Heart left ventricle (tissue), 16 donors: ENCODE results near the gene EHMT1. TPM values are rescaled to one million over a fixed set of nuclear protein-coding genes. Genes with fewer than 3 reads are reported as not detected.
A peak's percentile ranks its signal among the peaks of the same experiment; 100 is the strongest.

Experiments used
- ATAC-seq, 4 donors: fragments of 200-7000 bp; cut with Tn5 transposase; one replicate each; pipeline ENCODE4 v1.9.1; 2020 to 2022; ENCODE audit warnings: moderate library complexity in 4 of 4, mild to moderate bottlenecking in 3 of 4, moderate number of reproducible peaks in 1 of 4
- DNase-seq, 5 donors: peaks; one replicate each; pipeline ENCODE4 v3.0.0-alpha.2; 2020
- H3K27ac ChIP-seq, 12 donors: fragments of 200-600 bp; sonication (generic) in 4 of 12; one replicate each; pipeline versions ENCODE4 v1.5.0 to v1.8.0; 2016 to 2022; ENCODE audit warnings: mild to moderate bottlenecking in 2 of 12
- H3K27me3 ChIP-seq, 9 donors: fragments of 200-600 bp; sonication (generic) in 2 of 9; one replicate each; pipeline versions ENCODE4 v1.5.1 to v1.8.0; 2016 to 2022; ENCODE audit warnings: mild to moderate bottlenecking in 3 of 9
- H3K36me3 ChIP-seq, 9 donors: fragments of 200-600 bp; sonication (generic) in 2 of 9; one replicate each; pipeline versions ENCODE4 v1.5.0 to v1.8.0; 2018 to 2022; ENCODE audit warnings: mild to moderate bottlenecking in 2 of 9
- H3K4me1 ChIP-seq, 12 donors: fragments of 200-600 bp; sonication (generic) in 4 of 12; one replicate each; pipeline versions ENCODE4 v1.5.0 to v1.8.0; 2016 to 2022; ENCODE audit warnings: mild to moderate bottlenecking in 3 of 12
- H3K4me3 ChIP-seq, 12 donors: fragments of 200-600 bp; sonication (generic) in 4 of 12; one replicate each; pipeline versions ENCODE4 v1.5.0 to v1.8.0; 2017 to 2022; ENCODE audit warnings: mild to moderate bottlenecking in 9 of 12, moderate library complexity in 4 of 12
- H3K9me3 ChIP-seq, 12 donors: fragments of 200-600 bp; sonication (generic) in 4 of 12; one replicate each; pipeline versions ENCODE4 v1.5.0 to v1.8.0; 2016 to 2022; ENCODE audit warnings: mild to moderate bottlenecking in 1 of 12
- POLR2A ChIP-seq, 2 donors: fragments of 450-650 bp; IDR thresholded peaks; one replicate each; pipeline ENCODE4 v1.6.1; 2017; ENCODE audit warnings: antibody characterized with exemption in 2 of 2, mild to moderate bottlenecking in 2 of 2, moderate library complexity in 2 of 2
- whole genome bisulfite sequencing, 4 donors: extraction: QIAGEN DNeasy Blood & Tissue Kit in 2 of 4; methylation state at CpG; one replicate each; pipeline versions ENCODE4 v1.1.5 to v1.1.7; 2013 to 2018; 5-methylcytosine and 5-hydroxymethylcytosine counted together
- intact Hi-C, 10 donors: fragments of 100-400 bp; cut with DNase I; formaldehyde crosslinking; loops; one replicate each; pipeline versions ENCODE4 v1.11.1 to v1.14.2; 2022
- polyA plus RNA-seq, 2 donors: library from polyadenylated mRNA; stranded (reverse); fragments of 200-250 nt; gene quantifications; one replicate each; pipeline ENCODE4 v1.2.3, GENCODE V29; 2013
- total RNA-seq, 9 donors: library from RNA; depleted of rRNA in 2 of 9; stranded (reverse); fragments of >200 nt in 2 of 9; fragmentation: NEBNext Ultra II Directional in 3 of 9; extraction: Animal tissue kit (Norgen Biotek cat#: 25700) in 3 of 9; gene quantifications; one replicate each; pipeline versions ENCODE4 v1.1.0 to v1.2.4, GENCODE V29; 2016 to 2023
- TF ChIP-seq, protein P1 (sequence below), 12 donors: fragments of 200-600 bp; sonication (generic) in 4 of 12; IDR thresholded peaks; one replicate each; pipeline versions ENCODE4 v1.5.0 to v1.8.0; 2018 to 2022; ENCODE audit warnings: antibody characterized with exemption in 12 of 12, mild to moderate bottlenecking in 5 of 12
- donor health status: ischemic (EF 13 %, LVEDD 7.1; RV severe dilation, severe dysfunction).
- donor health status: healthy with polysubstance abuse.
- donor health status: DM: no; HTN: yes; CAD: no.
- donor health status: DM: no; HTN: no; CAD: no.
- donor health status: ischemic (EF 25% LVEDD 6.9; RV normal size, moderate dysfunction).
- donor health status: ischemic (EF 25% LVEDD 5.7; RV mildly dilated, moderate dysfunction).
- donor health status: healthy.
- donor health status: DM: yes; HTN: yes; CAD: no.
- donor health status: ischemic (EF 35%, LVEDD 5.7; RV mildly dilated, moderate dysfunction).
- donor health status: nonischemic (EF 11% LVEDD 7.7; RV severe dilation, severe dysfunction).
- donor health status: DM: yes; HTN: yes; CAD: no.
- donor health status: PGD.
- donor health status: ischemic (EF 29% LVEDD 5.4; RV normal size, mild dysfunction).
- donor health status: nonischemic (EF 23%, LVEDD 6.1; RV moderate dilation, normal function).

EHMT1 gene
- total and polyA plus RNA-seq, 11 donors = 24.5 to 55.9 (median 28.9) TPM

DNA sequence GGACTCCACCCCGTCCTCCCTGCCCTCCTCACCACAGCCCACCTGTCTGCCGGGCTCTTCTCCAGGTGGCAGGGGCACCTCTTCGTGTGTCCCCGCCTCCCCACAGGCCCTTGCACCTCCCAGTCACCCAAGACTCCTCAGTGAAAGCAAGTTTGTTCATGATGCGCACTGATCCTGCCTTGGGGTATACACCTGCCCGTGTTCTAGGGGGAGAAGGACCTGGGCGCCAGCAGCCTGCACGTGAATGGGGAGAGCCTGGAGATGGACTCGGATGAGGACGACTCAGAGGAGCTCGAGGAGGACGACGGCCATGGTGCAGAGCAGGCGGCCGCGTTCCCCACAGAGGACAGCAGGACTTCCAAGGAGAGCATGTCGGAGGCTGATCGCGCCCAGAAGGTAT, 124.9 kb downstream of the EHMT1 start:
- Histone ChIP-seq H3K9me3 (no peaks in the 10 kb centered on the region), H3K27me3 (no peaks in the 10 kb centered on the region), H3K4me1 (peaks cover 0 to 18% (median 6%) of the 10 kb centered on the region in 12 donors), H3K27ac (no peak overlapping the region), H3K4me3 (no peak overlapping the region), H3K36me3 (peaks cover 2 to 63% (median 55%) of the 10 kb centered on the region in 9 donors)
- intact Hi-C loops = loop anchor here in 1 of 10 donors (10.0 kb wide), 1 partner anchor 69 kb away; no protein-coding TSS in a partner anchor
- TF ChIP-seq POLR2A (IDR thresholded peaks at IDR 0.05) = no peak
- TF ChIP-seq, protein P1, sequence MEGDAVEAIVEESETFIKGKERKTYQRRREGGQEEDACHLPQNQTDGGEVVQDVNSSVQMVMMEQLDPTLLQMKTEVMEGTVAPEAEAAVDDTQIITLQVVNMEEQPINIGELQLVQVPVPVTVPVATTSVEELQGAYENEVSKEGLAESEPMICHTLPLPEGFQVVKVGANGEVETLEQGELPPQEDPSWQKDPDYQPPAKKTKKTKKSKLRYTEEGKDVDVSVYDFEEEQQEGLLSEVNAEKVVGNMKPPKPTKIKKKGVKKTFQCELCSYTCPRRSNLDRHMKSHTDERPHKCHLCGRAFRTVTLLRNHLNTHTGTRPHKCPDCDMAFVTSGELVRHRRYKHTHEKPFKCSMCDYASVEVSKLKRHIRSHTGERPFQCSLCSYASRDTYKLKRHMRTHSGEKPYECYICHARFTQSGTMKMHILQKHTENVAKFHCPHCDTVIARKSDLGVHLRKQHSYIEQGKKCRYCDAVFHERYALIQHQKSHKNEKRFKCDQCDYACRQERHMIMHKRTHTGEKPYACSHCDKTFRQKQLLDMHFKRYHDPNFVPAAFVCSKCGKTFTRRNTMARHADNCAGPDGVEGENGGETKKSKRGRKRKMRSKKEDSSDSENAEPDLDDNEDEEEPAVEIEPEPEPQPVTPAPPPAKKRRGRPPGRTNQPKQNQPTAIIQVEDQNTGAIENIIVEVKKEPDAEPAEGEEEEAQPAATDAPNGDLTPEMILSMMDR (IDR thresholded peaks at IDR 0.05) = no peak
- ATAC-seq = no peak
- DNase-seq = no peak
- whole genome bisulfite sequencing, 4 donors = 94 to 96% (median 95%) methylated on average over 17 to 19 of the region's 19 CpGs

DNA sequence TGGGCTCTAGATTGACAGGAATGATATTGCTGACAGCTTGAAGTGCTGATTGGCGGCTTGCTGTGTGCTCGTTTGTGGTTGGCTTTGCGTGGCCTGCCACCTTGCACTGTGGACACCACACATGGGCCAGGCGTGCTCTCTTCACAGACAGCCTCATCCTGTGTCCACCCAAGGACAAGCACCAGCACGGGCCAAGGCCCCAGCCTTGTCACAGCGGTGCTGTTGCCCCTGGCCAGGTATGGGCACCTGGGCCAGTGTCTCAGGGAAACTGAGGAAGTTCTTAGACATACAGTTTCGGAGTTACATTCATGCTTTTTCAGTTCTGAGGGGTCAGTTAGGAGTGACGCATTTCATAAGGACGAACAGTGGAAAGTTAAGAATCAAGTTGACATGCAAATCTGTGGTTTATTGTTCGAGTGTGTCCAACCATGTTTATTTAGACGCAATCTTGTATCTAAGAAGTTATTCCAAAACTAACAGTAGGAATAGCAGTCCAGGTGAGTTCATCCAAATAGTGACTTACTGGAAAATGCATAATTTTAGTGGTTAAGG, 125.9 kb downstream of the EHMT1 start:
- DNase-seq = no peak
- no peaks in the 10 kb centered on the region for H3K27me3 ChIP-seq
- TF ChIP-seq, protein P1 (IDR thresholded peaks at IDR 0.05) = no peak
- no peaks in the 10 kb centered on the region for H3K9me3 ChIP-seq
- WGBS, 4 donors = 75 to 85% (median 81%) methylated on average over 9 to 11 of the region's 11 CpGs
- H3K4me3 ChIP-seq = no peak overlapping the region
- no peak overlapping the region for H3K27ac ChIP-seq
- peaks cover 2 to 65% (median 56%) of the 10 kb centered on the region in 9 donors for H3K36me3 ChIP-seq
- intact Hi-C loops = loop anchor here in 1 of 10 donors (10.0 kb wide), 1 partner anchor 70 kb away; no protein-coding TSS in a partner anchor
- peaks cover 0 to 17% (median 5%) of the 10 kb centered on the region in 12 donors for H3K4me1 ChIP-seq
- ATAC-seq = peak in 2 of 4 donors; percentile 21 to 33

DNA sequence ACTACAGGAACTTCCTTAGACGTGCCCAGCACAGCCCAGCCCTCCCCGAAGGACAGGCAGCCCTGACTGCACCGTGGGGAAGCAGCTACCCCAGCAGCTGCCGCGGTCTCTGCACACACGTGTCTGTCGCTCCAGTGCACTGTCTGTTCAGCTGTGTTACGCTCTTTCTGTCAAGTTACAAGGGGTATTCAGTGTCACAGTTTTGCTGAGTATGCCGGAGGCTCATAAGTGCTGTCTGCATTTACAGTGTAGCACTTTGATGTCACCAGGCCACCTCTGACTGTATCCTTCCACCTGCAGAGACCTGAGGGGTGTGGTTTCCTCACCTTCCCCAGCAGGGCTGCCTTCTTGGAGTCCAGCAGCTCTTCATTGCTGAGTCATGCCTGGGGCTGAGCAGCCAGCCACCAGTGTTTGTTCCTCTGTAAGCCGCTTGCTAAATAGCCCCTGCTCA, 126.8 kb downstream of the EHMT1 start:
- no peak for TF ChIP-seq POLR2A (IDR thresholded peaks at IDR 0.05)
- TF ChIP-seq, protein P1 (IDR thresholded peaks at IDR 0.05) = no peak
- Histone ChIP-seq H3K27ac (no peak overlapping the region), H3K4me1 (peaks cover 0 to 9% (median 2%) of the 10 kb centered on the region in 12 donors), H3K4me3 (no peak overlapping the region), H3K9me3 (no peaks in the 10 kb centered on the region), H3K27me3 (no peaks in the 10 kb centered on the region), H3K36me3 (peaks cover 2 to 74% (median 56%) of the 10 kb centered on the region in 9 donors)
- no peak for DNase-seq
- 78 to 81% (median 80%) methylated on average over 10 of the region's 10 CpGs for WGBS, 4 donors
- no peak for ATAC-seq
- intact Hi-C loops = loop anchor here in 1 of 10 donors (10.0 kb wide), 1 partner anchor 71 kb away; no protein-coding TSS in a partner anchor

DNA sequence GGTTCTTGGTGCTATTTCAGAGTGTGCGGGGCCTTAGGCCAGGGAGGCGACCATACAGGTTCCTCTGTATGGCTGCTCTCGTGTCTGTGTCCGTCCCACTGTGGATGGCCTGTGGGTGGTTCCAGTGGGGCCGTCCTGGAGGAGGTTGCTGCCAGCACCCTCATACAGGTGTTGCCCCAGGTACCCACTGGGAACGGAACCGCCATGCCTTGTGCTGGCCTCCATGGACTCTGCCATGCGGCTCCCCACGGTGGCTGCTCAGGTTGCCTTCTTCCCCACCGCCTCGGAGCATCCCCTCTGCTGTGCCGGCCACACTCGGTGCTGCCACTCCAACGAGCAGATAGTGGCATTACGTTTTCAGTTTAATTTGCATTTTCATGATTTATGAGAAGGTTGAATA, 129.5 kb downstream of the EHMT1 start:
- Histone ChIP-seq H3K4me3 (no peak overlapping the region), H3K4me1 (peaks cover 0 to 4% (median 0%) of the 10 kb centered on the region in 12 donors), H3K36me3 (peaks cover 2 to 80% (median 63%) of the 10 kb centered on the region in 9 donors), H3K27me3 (no peaks in the 10 kb centered on the region), H3K9me3 (no peaks in the 10 kb centered on the region), H3K27ac (no peak overlapping the region)
- ATAC-seq (no peak), DNase-seq (no peak)
- 95 to 96% (median 96%) methylated on average over 9 to 15 of the region's 15 CpGs for WGBS, 4 donors
- no peak for TF ChIP-seq POLR2A (IDR thresholded peaks at IDR 0.05)
- TF ChIP-seq, protein P1 (IDR thresholded peaks at IDR 0.05) = no peak
- intact Hi-C loops = loop anchor here in 1 of 10 donors (10.0 kb wide), 1 partner anchor 74 kb away; no protein-coding TSS in a partner anchor
